Measurements from ENCODE around the gene TDRD9. TPM values are rescaled to one million over a fixed set of nuclear protein-coding genes. Genes with fewer than 3 reads are reported as not detected.
"Not testable (repeated sequence)": the region's sequence is repeated elsewhere in the genome, so short reads cannot be mapped to it uniquely, and the experiment has no call there.

TDRD9 gene
- total RNA-seq, 2 donors from 2014 or later: 0.10 to 0.68 TPM

DNA sequence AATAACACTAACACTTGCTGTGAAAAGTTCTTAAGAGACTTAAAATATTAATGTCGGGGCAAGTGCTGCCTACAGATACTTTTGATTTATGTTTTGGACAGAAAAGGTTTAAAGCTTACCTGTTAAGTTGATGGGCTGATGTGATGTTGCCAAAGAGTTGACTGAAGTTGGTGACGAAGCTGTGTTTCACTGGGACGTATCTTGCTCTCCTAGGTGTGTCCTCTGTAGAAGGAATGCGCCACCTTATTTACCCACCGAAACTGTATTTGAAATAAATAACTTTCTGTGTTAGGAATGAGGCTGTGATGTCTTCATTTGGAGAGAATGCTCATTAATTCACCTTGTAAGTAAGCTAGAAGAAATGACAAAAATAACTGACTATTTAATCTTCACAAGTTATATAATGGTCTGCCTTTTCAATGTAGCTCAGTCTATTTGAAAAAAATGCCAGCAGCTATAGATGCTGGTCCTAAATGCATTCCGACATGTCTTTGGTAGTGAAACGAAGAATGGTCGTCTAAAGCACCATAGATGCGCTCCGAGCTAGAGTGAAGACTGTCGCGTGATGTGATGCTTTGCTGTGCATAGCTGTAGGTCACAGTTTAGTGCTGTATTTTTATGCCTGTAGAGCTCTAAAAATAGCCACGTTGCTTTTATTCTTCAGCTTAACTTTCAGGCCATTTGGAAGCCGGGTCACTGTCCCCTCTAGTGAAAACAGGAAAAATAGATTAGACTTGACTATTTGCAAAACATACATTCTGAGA, 13.9 kb downstream of the TDRD9 start, which contains the start of gene RD3L:
RD3L (minus strand) TSS at position 557 of the 764 bp plus-strand sequence. CDS start 834 bp downstream, outside the sequence.
- ATAC-seq (no peak), DNase-seq (ENCODE audit: low spot score in 2 of 2) (no peak)
- Mint-ChIP-seq H3K27ac (no peak within 1 kb of the TSS), H3K9me3 (peaks cover 0 to 4% of the 10 kb centered on the region in 2 donors), H3K36me3 (no peaks in the 10 kb centered on the region)

DNA sequence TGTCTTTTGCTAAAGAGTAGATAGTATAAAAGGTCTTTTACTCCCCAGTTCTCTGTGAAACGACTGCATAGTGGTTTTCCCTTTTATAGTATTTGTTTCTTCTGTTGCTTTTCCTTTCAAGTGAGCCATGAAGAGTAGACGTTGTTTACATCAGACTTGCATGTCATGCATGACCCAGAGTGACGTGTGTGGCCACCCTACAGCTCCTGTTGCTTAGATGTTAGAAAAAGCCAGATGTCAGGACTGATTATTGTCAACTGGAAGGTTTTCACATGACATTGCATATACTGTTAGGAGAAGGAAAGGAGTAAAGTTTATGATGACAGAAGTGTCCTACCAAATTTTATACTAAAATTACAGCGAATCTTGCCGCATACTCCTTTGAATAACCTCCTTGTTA, 15.4 kb downstream of the TDRD9 start:
- DNase-seq (ENCODE audit: low spot score in 2 of 2) (no peak), ATAC-seq (no peak)
- no peaks in the 10 kb centered on the region for H3K36me3 Mint-ChIP-seq
- peaks cover 0 to 4% of the 10 kb centered on the region in 2 donors for H3K9me3 Mint-ChIP-seq
- H3K27ac Mint-ChIP-seq: no peak overlapping the region

DNA sequence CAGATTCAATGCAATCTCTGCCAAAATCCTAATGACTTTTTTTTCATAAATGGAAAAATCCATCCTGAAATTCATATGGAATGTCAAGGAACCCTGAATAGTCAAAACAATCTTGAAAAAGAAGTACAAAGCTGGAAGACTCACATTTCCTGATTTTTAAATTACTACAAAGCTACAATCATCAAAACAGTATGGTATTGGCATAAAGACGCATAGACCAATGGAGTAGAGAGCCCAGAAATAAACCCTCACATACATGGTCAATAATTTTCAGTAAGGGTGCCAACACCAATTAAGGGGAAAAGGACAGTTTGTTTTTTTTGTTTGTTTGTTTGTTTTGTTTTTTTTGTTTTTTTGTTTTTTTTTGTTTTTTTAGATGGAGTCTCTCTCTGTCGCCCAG, 18.7 kb downstream of the TDRD9 start:
- no peak for DNase-seq (ENCODE audit: low spot score in 2 of 2)
- no peak for ATAC-seq
- peaks cover 0 to 4% of the 10 kb centered on the region in 2 donors for H3K9me3 Mint-ChIP-seq
- H3K27ac Mint-ChIP-seq: no peak overlapping the region
- H3K36me3 Mint-ChIP-seq: no peaks in the 10 kb centered on the region

DNA sequence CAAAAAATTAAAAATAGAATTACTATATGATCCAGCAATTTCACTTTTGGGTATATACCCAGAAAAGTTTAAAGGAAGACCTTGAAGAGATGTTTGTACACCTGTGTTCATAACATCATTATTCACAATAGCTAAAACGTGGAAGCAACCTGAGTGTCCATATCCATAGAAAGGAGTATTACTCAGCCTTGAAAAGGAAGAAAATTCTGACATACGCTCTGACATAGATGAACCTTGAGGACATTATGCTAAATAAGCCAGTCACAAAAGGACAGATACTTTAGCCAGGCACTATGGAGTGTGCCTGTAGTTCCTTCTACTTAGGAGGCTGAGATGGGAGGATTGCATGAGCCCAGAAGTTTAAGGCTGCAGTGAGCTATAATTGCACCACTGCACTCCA, 20.2 kb downstream of the TDRD9 start:
- Mint-ChIP-seq H3K9me3 (peaks cover 0 to 4% of the 10 kb centered on the region in 2 donors), H3K27ac (no peak overlapping the region), H3K36me3 (no peaks in the 10 kb centered on the region)
- DNase-seq (ENCODE audit: low spot score in 2 of 2) (no peak), ATAC-seq (no peak)

DNA sequence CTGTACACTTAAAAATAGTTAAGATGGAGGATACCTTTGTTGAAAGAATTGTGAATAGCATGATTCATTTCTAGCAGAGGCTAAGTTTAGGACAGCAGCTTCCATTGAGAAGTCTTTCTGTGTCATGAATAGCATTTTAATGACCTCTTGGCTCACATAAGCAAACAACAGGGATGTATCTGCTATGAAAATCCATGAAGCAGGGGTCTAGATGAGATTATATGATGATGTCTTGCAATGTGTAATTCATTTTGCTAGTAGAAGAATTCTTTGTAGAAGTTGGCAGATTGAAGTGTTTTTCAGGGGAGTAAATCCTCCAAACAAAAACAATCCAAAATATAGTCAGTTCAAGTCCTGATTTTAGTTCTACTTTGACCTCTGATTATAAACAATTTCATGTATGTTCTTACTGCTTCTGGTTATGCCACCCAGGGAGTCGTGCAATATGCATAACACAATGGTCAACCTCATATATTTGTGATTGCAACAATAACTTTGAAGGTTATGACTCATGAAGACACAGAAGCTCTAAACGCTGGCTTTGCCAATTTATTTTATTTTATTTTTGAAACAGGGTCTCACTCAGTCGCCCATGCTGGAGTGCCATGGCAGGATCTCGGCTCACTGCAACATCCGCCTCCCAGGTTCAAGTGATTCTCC, 21.0 kb downstream of the TDRD9 start:
- Mint-ChIP-seq H3K36me3 (no peaks in the 10 kb centered on the region), H3K9me3 (peaks cover 0 to 4% of the 10 kb centered on the region in 2 donors), H3K27ac (no peak overlapping the region)
- no peak for DNase-seq (ENCODE audit: low spot score in 2 of 2)
- no peak for ATAC-seq

DNA sequence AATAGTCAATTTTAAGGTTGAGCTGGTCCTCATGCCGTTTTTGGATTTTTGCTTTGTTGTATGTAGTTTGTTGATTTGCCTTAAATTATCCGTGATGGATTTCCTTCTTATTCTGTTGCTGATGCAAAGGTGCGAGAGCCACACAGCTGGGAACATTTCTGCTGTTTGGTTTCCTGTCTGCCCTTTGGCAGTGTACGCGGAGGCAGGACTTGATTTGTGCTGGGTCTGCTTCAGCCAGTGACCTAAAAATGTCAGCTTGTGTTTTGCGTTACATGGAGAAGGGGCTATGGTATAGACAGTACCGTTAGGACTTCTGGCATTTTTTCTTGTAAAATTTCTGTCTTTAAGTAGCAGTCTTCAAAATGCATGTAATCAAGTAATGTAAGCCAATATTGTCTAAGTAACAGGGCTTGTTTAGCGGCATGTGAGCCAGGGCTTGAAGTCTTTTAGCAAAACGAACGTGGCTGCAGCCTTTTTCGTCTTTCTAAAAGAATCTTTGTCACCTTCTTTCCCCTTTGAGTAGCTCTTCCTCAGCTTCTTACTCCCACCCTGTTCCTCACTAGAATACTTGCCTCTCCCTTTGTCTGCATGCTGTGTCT, 32.3 kb downstream of the TDRD9 start:
- no peaks in the 10 kb centered on the region for H3K36me3 Mint-ChIP-seq
- ATAC-seq (no peak), DNase-seq (ENCODE audit: low spot score in 2 of 2) (no peak)
- H3K9me3 Mint-ChIP-seq: no peaks in the 10 kb centered on the region
- no peak overlapping the region for H3K27ac Mint-ChIP-seq

DNA sequence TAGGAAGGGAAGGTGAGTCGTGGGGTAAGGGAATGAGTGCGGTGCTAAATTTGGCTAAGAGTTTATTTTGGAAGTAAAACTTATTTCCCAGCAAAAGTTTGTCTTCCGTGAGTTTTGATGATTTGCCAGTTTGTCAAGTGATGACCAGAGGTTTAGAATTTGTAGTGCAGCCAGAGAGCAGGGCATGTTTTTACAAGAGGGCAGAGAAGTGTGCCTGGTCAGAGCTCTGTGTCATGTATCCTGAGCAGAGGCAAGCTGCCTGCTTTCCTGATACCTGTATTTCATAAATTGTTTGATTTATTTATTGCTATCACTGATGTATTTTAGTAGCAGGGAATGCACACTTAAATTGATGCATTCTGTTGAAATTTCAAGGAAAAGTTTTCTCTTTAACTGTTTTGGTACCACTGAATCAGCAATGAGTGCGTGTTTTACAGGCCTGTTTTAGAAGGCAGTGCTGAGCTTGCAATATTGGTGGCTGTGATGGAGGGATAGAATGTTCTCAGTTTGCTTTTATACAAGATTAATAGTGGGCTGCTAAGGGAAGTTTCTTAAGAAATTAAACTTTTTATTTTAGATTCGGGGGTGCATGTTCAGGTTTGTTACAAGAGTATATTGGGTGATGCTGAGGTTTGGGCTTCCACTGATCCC, 33.8 kb downstream of the TDRD9 start:
- Mint-ChIP-seq H3K27ac (no peak overlapping the region), H3K36me3 (no peaks in the 10 kb centered on the region), H3K9me3 (no peaks in the 10 kb centered on the region)
- ATAC-seq: no peak
- no peak for DNase-seq (ENCODE audit: low spot score in 2 of 2)

DNA sequence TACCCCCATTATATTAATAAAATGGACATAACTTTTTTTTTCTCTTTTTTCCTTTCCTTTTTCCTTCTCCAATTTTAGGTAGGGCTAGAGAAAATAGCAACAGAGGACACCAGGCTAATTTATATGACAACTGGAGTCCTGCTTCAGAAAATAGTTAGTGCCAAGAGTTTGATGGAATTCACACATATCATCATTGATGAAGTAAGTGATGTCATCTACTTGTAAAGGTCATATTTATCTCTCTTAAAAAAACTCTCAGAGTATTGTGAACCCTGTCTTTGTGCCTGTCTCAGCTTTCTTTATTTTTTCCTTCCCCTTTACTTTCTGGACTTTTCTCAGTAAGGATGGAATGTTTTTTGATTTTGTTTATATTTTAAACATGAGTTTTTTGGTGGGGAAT, 38.4 kb downstream of the TDRD9 start:
- H3K27ac Mint-ChIP-seq: peak overlapping the region in 1 of 2 donors; percentile 32
- ATAC-seq (no peak), DNase-seq (ENCODE audit: low spot score in 2 of 2) (no peak)
- H3K9me3 Mint-ChIP-seq: no peaks in the 10 kb centered on the region
- no peaks in the 10 kb centered on the region for H3K36me3 Mint-ChIP-seq

DNA sequence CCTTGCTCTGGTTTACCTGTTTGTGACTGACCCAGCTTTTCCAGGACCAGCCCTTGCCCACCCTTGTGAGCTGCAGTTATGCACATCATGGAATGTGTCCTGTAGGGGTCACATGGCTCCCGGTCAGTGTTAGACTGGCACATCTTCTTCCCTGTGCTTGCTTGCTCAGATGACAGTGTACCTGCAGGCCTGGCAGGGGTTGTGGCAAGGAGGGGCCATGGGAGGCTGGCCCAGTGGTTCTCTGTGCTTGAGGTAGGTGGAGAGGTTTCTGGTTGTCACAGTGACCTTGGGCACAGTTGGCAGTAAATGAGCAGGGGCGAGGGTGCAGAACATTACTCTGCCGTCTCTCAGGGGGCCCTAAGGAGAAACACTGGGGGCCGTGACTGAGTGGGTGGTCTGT, 41.7 kb downstream of the TDRD9 start:
- no peaks in the 10 kb centered on the region for H3K9me3 Mint-ChIP-seq
- no peak for DNase-seq (ENCODE audit: low spot score in 2 of 2)
- H3K27ac Mint-ChIP-seq: no peak overlapping the region
- no peaks in the 10 kb centered on the region for H3K36me3 Mint-ChIP-seq
- no peak for ATAC-seq

DNA sequence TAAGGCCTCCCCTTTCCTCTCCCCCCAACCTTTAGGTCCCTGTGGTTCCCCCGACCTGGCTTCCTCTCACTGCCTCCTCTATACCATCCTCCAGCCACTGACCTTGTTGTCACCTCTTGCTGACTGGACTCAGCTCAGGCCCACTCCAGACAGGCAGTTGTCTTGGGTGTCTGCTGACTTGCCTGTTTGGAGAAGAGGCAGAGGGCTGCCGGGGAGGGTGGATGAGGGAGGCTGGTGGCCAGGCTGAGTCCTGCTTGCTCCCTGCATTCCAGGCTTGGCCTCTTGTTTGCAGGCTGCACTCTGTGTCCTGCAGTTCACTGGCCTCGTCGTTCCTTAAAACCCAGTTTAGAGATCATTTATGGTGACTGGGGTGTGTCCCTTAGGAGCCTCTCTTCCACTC, 45.1 kb downstream of the TDRD9 start:
- Mint-ChIP-seq H3K27ac (no peak overlapping the region), H3K36me3 (no peaks in the 10 kb centered on the region), H3K9me3 (no peaks in the 10 kb centered on the region)
- DNase-seq (ENCODE audit: low spot score in 2 of 2): no peak
- no peak for ATAC-seq

DNA sequence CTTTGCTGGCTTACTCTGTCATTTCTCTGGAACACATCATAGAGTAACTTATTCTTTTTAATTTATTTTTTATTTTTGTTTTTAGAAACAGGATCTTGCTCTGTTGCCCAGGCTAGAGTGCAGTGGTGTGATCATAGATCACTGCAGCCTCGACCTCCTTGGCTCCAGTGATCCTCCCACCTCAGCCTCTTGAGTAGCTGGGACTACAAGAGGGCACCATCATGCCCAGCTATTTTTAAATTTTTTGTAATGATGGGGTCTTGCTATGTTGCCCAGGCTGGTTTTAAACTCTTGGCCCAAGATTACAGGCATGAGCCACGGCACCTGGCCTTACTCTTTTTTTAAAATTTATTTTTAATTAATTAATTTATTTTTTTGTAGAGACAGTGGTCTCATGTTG, 46.3 kb downstream of the TDRD9 start:
- no peak for DNase-seq (ENCODE audit: low spot score in 2 of 2)
- Mint-ChIP-seq H3K9me3 (no peaks in the 10 kb centered on the region), H3K27ac (no peak overlapping the region), H3K36me3 (no peaks in the 10 kb centered on the region)
- ATAC-seq: no peak

DNA sequence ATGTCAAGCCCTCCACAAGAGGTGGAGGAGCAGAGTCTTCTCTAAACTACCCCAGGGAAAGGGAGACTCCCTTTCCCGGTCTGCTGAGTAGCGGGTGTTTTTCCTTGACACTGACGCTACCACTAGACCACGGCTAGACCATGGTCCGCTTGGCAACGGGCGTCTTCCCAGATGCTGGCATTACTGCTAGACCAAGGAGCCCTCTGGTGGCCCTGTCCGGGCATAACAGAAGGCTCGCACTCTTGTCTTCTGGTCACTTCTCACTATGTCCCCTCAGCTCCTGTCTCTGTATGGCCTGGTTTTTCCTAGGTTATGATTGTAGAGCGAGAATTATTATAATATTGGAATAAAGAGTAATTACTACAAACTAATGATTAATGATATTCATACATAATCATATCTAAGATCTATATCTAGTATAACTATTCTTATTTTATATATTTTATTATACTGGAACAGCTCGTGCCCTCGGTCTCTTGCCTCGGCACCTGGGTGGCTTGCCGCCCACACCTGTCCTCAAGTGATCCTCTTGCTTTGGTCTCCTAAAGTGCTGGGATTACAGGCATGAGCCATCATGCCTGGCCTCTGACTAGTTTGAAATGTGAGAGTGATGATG, 52.5 kb downstream of the TDRD9 start:
- DNase-seq (ENCODE audit: low spot score in 2 of 2); H3K27ac Mint-ChIP-seq; ATAC-seq; H3K9me3 Mint-ChIP-seq; H3K36me3 Mint-ChIP-seq: not testable (repeated sequence)

DNA sequence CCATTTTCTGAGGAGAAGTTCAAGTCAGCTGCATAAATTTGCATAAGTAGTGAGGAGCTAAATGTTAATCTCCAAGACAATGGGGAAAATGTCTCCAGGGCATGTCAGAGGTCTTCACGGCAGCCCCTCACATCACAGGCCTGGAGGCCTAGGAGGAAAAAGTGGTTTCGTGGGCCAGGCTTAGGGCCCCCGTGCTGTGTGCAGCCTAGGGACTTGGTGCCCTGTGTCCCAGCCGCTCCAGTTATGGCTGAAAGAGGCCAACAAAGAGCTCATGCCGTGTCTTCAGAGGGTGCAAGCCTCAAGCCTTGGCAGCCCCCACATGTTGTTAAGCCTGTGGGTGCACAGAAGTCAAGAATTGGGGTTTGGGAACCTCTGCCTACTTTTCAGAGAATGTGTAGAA, 55.9 kb downstream of the TDRD9 start:
- H3K27ac Mint-ChIP-seq: no peak overlapping the region
- H3K9me3 Mint-ChIP-seq: peaks cover 2 to 4% of the 10 kb centered on the region in 2 donors
- DNase-seq (ENCODE audit: low spot score in 2 of 2) (no peak), ATAC-seq (no peak)
- peaks cover 0 to 7% of the 10 kb centered on the region in 2 donors for H3K36me3 Mint-ChIP-seq

DNA sequence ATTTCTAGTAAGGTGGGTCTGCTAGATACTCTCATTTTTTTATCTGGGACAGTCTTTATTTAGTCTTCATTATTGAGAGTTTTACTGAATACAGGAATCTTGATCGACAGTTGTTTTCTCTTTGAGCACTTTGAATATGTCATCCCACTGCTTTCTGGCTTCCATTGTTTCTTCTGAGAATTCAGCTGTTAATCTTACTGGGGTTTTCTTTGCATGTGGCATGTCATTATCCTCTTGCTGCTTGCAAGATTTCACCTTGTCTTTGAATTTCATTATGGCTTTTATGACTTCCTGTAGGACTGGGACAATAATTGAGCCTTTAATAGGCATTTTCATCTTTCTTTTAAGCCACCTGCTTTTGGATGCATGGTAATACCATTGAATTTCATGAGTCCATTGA, 60.8 kb downstream of the TDRD9 start:
- no peak for DNase-seq (ENCODE audit: low spot score in 2 of 2)
- Mint-ChIP-seq H3K27ac (no peak overlapping the region), H3K9me3 (peaks cover 10 to 12% of the 10 kb centered on the region in 2 donors), H3K36me3 (peaks cover 0 to 11% of the 10 kb centered on the region in 2 donors)
- ATAC-seq: no peak

DNA sequence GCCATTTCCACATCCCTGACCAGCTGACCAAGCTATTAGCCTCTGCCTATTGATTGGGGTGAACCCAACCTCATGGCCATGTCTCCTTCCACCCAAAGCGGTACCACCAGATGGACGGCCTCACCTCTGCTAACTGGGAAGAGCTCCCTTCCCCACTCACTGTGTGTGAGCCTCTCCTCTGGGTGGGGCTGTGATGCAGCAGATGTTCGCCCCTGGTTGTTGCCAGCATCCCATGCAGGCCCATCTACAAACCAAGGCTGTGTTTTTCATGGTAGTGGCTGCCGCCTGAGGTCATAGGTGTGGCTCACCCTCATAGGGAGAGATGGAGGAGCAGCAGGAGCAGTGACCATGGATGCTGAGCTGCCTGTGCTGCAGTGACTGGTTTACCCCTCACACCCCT, 61.7 kb downstream of the TDRD9 start:
- peaks cover 10 to 12% of the 10 kb centered on the region in 2 donors for H3K9me3 Mint-ChIP-seq
- peaks cover 0 to 11% of the 10 kb centered on the region in 2 donors for H3K36me3 Mint-ChIP-seq
- ATAC-seq (no peak), DNase-seq (ENCODE audit: low spot score in 2 of 2) (no peak)
- no peak overlapping the region for H3K27ac Mint-ChIP-seq

DNA sequence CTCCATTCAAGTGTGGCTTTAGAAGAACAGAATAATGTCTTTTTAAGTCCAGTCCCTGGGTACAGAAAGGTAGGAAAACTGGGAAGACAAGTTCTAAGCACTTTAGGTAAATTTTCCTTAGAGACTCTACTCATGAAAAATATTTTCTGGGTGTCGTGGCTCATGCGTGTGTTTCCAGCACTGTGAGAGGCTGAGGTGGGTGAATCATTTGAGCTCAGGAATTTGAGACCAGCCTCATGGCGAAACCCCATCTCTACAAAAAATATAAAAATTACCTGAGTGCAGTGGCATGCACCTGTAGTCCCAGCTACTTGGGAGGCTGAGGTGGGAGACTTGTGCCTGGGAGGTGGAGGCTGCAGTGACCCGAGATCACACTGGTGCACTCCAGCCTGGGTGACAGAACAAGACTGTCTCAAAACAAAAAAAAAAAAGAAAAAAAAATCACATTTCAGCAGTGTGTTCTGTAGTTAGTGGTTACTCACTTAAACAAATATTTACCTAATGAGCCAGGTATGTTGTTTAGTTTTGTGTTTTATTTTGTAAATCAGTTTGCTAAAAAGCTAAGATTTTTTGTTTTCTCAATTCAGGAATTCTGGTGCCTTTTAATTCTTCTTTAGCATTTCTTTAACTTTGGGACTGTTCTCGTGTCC, 66.4 kb downstream of the TDRD9 start:
- H3K9me3 Mint-ChIP-seq: peaks cover 4% of the 10 kb centered on the region in 2 donors
- DNase-seq (ENCODE audit: low spot score in 2 of 2): no peak
- no peaks in the 10 kb centered on the region for H3K36me3 Mint-ChIP-seq
- no peak overlapping the region for H3K27ac Mint-ChIP-seq
- no peak for ATAC-seq

Measured in activated naive CD4-positive, alpha-beta T cell treated with anti-CD3 and anti-CD28 coated beads, Interleukin-2, amount 50 U/mL, for 72 hours (primary cell).